Activated naive CD8-positive, alpha-beta T cell (primary cell): Measurements from ENCODE around the gene ITPKB.

Source experiments
- H3K27ac Mint-ChIP-seq: one replicate; pipeline ENCODE4 v1.8.0; 2021; ENCODE audit warnings: mixed read lengths
- H3K27me3 Mint-ChIP-seq: one replicate; pipeline ENCODE4 v1.8.0; 2021; ENCODE audit warnings: mixed read lengths
- H3K36me3 Mint-ChIP-seq: one replicate; pipeline ENCODE4 v1.8.0; 2021; ENCODE audit warnings: mixed read lengths
- H3K4me1 Mint-ChIP-seq: one replicate; pipeline ENCODE4 v1.8.0; 2021; ENCODE audit warnings: low read depth, mixed read lengths
- H3K4me3 Mint-ChIP-seq: one replicate; pipeline ENCODE4 v1.8.0; 2021; ENCODE audit warnings: mild to moderate bottlenecking, mixed read lengths
- H3K9me3 Mint-ChIP-seq: one replicate; pipeline ENCODE4 v1.8.0; 2021; ENCODE audit warnings: low read depth, mixed read lengths

Gene ITPKB

DNA sequence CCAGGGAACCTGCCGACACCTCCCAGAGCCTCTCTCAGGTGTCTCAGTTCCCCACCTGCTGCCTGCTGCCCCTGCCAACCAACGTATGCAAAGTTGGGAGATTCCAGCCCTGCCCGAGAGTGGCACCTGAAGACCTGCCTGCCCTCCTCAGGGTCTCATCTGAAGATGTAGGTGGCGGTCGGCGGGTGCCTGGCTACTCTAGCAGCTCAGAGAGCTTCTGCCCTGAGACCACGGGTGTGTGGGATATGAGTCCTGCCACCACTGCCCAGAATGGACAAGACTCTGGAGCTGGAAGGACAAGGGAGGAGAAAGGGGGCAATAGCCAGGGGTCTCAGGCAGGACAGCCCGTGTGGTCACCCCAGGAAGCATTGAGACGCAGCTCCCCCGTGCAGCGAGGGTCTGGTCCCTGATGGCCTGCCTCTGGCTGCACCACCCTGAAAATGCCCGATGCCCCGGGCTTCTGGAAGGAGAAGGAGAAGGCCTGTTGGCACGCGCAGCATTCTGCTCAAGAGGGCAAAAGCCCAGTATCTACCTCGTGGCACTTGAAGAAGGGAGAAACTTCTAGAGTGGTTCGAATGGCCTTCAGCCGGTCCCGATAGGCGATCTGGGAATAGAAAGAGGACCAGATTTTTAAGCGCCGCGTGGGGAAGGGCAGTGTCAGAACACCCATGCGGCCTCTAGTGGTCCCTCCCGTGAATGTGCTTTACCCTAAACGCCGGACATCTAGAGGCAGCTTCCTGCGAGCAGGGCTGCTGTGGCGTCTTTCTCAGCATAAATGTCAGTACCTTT is 101.7 kb downstream of the ITPKB start:
- Mint-ChIP-seq H3K27me3 (no peaks in the 10 kb centered on the region), H3K4me1 (peaks cover 54% of the 10 kb centered on the region), H3K36me3 (peaks cover 8% of the 10 kb centered on the region), H3K4me3 (no peak overlapping the region), H3K9me3 (no peaks in the 10 kb centered on the region), H3K27ac (peak overlapping the region; percentile 71)

DNA sequence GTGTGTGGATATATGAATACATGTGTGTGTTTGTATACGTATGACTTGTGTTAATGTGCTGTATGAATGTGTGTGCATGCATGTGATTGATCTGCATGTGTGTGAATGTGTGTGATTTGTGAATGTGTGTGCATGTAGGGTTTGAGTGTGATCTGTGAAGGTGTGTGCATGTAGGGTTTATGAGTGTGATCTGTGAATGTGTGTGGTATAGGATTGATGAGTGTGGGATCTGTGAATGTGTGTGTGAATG is 102.3 kb downstream of the ITPKB start:
- Mint-ChIP-seq H3K9me3 (no peaks in the 10 kb centered on the region), H3K4me3 (no peak overlapping the region), H3K27ac (peak overlapping the region; percentile 71), H3K4me1 (peaks cover 58% of the 10 kb centered on the region), H3K27me3 (no peaks in the 10 kb centered on the region), H3K36me3 (peaks cover 8% of the 10 kb centered on the region)

DNA sequence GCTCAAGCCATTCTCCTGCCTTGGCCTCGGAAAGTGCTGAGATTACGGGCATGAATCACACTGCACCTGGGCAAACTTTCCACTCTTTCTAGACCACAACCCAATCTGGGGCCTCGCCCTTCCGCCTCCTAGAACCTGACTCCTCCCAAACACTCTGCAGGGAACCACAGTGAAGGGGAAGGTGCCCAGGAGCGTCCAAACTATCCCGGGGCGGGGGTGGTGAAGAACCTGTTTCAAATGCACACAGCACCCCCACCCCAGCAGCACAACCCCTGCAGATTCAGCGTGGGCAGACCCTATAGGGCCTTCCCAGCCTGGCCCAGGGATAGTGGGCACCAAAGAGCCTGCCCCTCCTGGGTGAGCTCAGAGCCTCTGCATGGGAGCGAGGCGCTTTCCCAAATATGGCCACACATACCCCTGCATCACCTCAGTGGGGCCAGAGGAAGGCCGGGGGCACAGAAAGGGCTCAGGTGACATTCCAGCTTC is 103.6 kb downstream of the ITPKB start:
- H3K4me3 Mint-ChIP-seq = peak overlapping the region; percentile 76
- H3K36me3 Mint-ChIP-seq = peaks cover 8% of the 10 kb centered on the region
- no peaks in the 10 kb centered on the region for H3K9me3 Mint-ChIP-seq
- no peaks in the 10 kb centered on the region for H3K27me3 Mint-ChIP-seq
- H3K27ac Mint-ChIP-seq = peak overlapping the region; percentile 94
- peaks cover 56% of the 10 kb centered on the region for H3K4me1 Mint-ChIP-seq

DNA sequence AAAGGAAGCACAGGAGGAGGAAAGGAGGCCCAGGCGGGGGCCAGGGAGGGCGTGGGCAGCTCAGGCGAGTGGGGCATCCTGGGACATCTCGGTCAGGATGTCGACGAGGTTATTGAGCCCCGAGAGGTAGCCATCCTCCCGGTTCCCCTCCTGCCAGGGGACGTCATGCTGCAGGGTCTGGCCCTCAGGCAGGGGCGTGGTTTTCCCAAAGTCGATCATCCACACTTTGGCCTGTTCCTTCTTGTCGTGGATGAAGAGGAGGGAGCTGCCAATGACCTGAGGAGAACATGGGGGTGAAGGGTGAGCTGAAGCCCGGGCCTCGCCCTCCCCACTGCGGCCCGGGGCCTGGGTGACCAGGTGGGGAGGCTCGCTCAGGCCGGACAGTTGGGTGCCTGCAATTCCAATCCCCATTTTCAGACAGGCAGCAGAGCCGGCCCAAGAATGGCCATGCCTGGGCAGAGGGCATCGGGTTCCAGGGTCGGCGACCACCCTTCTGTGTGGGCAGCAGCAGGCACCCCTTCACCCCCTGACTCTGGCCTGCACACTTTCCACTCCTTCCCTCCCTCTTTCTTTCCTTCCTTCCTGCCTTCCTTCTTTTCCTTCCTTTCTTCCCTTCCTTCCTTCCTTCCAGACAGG is 104.4 kb downstream of the ITPKB start:
- Mint-ChIP-seq H3K4me3 (peak overlapping the region; percentile 76), H3K4me1 (peaks cover 54% of the 10 kb centered on the region), H3K27me3 (no peaks in the 10 kb centered on the region), H3K9me3 (no peaks in the 10 kb centered on the region), H3K36me3 (peaks cover 8% of the 10 kb centered on the region), H3K27ac (peak overlapping the region; percentile 94)

DNA sequence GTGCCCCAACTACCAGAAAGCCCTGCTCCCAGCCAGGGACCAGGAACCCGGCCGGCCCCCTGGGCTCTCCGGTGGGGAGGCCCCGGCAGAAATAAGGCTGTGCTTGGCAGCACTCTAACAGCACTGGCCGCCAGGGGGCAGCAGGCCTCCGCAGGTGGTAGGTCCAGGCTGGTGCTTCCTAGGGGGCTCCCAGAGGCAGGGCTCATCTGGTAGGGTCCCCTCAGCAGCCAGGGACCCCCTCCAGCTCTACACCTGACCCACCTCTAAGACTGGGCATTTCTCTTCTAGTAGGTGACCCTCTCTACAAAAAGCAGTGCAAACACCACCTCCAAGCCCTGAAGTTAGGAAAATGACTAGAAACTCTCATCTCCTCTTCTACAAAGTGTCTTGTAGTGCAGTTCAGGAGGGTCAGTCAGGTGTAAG is 104.9 kb downstream of the ITPKB start:
- Mint-ChIP-seq H3K4me3 (peak overlapping the region; percentile 33), H3K4me1 (peaks cover 54% of the 10 kb centered on the region), H3K36me3 (peaks cover 8% of the 10 kb centered on the region), H3K9me3 (no peaks in the 10 kb centered on the region), H3K27me3 (no peaks in the 10 kb centered on the region), H3K27ac (peak overlapping the region; percentile 86)

DNA sequence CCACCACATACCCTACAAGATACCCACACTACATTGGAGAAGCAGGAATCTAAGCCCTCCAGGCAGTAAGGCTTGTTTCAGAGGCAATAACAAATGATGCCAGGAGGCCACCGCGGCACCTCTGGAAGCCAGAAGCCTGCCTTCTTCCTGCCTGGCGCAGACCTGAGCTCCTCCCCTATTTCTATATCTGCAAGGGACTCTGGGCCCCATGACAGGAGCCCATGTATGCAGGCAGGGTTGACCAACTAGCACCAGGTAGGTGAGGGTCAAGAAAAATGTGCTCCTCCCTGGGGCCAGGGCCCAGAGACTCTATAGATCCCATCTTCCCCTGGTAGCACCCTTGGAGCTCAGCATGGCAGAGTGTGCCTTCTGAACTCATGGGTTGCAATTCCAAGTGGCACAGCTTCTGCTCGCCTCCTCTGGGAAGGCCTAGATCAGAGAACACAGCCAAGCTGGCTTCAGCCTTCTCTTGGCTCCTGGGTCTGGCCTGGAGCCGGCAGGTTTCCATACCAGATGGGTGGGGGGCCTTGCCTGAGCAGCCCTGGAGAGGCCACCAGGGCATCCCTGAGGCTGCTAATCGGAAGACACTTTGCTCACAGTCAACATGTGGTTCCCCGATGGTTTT is 105.4 kb downstream of the ITPKB start:
- no peaks in the 10 kb centered on the region for H3K27me3 Mint-ChIP-seq
- peak overlapping the region; percentile 63 for H3K4me3 Mint-ChIP-seq
- H3K36me3 Mint-ChIP-seq = peaks cover 8% of the 10 kb centered on the region
- no peaks in the 10 kb centered on the region for H3K9me3 Mint-ChIP-seq
- peak overlapping the region; percentile 96 for H3K27ac Mint-ChIP-seq
- peaks cover 55% of the 10 kb centered on the region for H3K4me1 Mint-ChIP-seq

DNA sequence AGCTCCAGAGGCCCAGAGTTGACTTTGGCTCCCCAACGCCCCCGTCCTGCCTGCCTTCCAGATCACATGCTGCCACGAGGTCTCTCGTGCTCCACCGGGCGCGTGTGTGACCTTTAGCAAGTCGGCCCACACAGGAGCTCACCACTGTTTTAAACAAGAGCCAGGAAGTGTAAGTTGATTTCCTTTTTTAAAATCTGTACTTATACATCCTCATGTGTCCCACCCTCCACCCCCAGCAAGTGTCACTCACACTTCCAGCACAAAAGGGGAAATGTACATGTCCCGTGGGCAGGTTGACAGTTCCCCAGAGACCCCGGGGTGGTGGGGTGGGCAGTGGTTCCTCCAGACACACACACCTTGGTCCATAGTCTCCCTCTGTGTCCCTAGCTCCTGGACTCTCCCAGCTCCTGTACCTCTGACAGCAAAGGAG is 106.1 kb downstream of the ITPKB start:
- Mint-ChIP-seq H3K27ac (peak overlapping the region; percentile 96), H3K4me1 (peaks cover 59% of the 10 kb centered on the region), H3K4me3 (peak overlapping the region; percentile 63), H3K27me3 (no peaks in the 10 kb centered on the region), H3K9me3 (no peaks in the 10 kb centered on the region), H3K36me3 (peaks cover 8% of the 10 kb centered on the region)

DNA sequence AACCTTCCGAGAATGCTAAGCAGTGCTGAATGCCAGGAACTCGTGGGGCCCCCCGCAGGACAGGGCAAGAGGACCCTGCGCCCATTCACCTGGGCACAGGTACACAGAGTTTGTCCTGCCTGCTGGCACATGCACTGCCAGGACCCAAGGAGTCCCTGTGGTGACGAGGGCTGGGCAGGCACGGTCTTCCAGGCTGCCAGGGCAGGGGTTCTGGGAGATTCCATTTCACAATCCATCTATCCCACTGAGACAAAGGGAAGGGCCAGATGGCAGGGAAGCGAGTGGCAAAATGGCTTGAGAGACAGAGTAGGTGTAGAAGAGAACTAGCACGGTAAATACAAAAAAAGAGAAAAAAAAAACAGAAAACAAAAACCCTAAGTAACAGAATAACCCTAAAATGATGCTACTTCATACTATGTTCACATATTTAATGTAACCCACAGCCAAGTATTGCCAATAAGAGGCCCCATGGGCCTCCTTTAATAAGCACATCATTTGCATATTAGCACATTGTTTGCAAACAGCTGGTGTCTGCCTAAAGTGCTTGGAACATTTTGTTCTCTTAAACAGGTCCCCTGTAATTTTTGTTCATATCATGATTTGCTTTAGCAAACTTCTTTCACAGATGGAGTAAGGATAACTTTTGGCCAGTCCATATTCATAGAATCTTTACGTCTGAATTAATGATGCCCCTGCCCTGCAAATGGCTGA is 106.8 kb downstream of the ITPKB start:
- Mint-ChIP-seq H3K4me3 (peak overlapping the region; percentile 63), H3K36me3 (peaks cover 12% of the 10 kb centered on the region), H3K4me1 (peaks cover 62% of the 10 kb centered on the region), H3K27ac (peak overlapping the region; percentile 96), H3K9me3 (no peaks in the 10 kb centered on the region), H3K27me3 (no peaks in the 10 kb centered on the region)

DNA sequence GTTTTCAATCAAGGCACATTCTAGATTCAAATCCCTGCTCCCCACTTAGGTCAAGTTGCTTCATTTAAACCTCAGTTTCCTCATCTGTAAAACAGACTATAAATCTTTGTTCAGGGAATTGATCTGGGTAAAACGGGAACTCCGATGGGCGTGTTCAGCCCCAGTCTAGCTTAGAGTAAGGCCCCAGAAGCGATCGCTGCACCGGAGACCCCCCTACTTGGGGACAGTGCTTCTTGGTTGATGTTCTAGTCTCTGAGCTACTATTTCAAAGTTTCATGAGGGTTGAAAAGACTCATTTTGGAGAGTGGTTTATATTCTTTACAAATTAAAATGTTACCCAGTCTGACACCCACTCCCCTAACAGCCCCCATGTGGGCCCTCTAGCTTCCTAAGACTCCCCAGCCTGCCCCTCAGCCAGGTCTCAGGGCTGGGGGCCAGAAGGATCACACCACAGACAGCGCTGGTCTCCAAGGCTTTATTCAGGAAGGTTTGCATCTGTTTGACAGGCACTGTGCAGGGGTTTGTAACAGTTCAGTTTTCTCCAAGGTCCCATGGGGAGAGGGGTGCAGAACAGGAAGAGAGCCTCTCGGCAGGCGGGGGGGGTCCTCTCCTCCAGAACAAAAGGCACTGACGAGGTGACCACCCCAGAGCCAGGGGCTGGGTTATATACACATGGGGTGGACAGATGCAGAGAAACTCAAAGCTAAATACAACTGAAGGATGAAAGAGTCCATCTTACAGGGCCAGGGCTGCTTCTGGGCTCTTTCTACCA is 107.7 kb downstream of the ITPKB start:
- H3K36me3 Mint-ChIP-seq = peaks cover 9% of the 10 kb centered on the region
- peak overlapping the region; percentile 96 for H3K27ac Mint-ChIP-seq
- H3K27me3 Mint-ChIP-seq = no peaks in the 10 kb centered on the region
- no peak overlapping the region for H3K4me3 Mint-ChIP-seq
- H3K9me3 Mint-ChIP-seq = no peaks in the 10 kb centered on the region
- H3K4me1 Mint-ChIP-seq = peaks cover 64% of the 10 kb centered on the region

DNA sequence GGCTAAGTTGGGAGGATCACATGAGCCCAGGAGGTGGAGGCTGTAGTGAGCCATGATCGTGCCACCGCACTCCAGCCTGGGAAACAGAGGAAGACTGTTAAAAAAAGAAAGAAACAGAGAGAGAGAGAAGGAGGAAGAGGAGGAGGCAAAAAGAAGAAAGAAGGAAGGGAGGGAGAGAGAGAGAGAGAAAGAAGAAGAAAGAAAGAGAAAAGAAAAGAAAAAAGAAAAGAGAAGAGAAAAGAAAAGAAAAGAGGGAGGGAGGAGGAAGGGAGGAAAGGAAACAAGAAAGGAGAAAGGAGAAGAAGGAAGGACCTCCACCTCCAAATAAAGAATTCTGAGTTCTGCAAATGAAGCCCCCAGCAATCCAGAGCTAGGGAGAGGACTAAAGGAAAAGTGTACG is 108.5 kb downstream of the ITPKB start:
- Mint-ChIP-seq H3K4me1 (peaks cover 65% of the 10 kb centered on the region), H3K27me3 (no peaks in the 10 kb centered on the region), H3K4me3 (no peak overlapping the region), H3K9me3 (no peaks in the 10 kb centered on the region), H3K27ac (peak overlapping the region; percentile 96), H3K36me3 (peaks cover 9% of the 10 kb centered on the region)

DNA sequence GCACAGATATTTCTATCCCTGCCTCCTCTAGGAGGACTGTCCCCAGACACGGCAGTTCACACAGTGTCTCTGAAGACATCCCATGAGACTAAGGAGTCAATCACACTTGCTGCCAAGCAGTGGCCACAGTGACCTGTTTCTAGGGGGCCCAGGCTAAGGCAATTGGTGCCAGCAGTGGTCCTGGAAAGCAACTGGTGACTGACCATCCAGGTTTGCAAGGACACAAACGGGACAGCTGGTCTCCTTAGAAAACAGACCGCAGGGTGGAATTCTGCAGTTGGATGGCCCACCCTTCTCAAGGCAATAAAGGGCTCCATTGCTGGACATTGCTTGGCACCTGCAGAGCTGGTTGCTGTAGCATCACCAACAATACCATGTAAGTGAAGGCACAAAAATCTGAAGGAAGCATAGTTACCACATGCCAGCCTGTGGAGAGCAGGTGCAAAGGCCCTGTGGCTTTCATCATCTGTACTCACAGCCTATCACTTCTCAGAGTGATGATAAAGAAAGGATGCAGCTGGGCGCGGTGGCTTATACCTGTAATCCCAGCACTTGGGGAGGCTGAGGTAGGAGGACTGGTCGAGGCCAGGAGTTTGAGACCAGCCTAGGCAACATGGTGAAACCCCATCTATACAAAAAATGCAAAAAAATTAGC is 109.1 kb downstream of the ITPKB start:
- Mint-ChIP-seq H3K9me3 (no peaks in the 10 kb centered on the region), H3K4me3 (no peak overlapping the region), H3K36me3 (peaks cover 6% of the 10 kb centered on the region), H3K27ac (peak overlapping the region; percentile 96), H3K27me3 (no peaks in the 10 kb centered on the region), H3K4me1 (peaks cover 59% of the 10 kb centered on the region)

DNA sequence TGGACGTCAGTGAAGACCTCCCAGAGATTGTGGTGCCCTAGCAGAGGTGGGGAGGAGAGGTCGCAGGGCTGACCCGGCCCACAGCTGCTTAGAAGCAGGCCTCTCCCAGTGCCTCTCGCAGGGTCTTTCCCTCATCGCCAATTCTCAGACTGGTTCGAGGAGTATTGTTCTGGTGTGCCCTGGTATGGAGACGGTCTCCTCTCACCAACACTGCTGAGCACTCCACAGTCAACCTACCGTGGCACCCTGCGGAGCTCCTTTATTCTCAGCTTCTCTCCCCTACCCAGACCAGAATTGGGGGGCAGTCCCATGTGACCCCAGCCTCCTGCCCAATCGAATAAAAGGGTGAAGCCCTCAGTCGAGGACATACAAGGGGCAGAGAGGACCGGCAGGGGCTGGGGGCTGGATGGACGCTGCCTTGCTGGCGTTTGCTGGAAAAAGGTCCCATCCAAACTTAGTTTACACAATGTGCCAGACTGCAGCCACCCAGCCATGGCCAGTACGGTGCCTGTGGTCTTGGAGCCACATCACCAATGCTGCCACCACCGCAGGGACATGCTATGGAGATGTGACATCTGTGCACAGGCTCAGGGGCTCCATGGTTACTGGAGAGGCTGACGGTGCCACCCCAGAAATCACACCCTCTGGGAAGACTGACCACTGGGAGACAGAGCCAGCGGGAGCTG is 109.7 kb downstream of the ITPKB start:
- no peaks in the 10 kb centered on the region for H3K9me3 Mint-ChIP-seq
- H3K36me3 Mint-ChIP-seq = peaks cover 6% of the 10 kb centered on the region
- H3K27me3 Mint-ChIP-seq = no peaks in the 10 kb centered on the region
- peaks cover 56% of the 10 kb centered on the region for H3K4me1 Mint-ChIP-seq
- H3K4me3 Mint-ChIP-seq = no peak overlapping the region
- peak overlapping the region; percentile 95 for H3K27ac Mint-ChIP-seq

DNA sequence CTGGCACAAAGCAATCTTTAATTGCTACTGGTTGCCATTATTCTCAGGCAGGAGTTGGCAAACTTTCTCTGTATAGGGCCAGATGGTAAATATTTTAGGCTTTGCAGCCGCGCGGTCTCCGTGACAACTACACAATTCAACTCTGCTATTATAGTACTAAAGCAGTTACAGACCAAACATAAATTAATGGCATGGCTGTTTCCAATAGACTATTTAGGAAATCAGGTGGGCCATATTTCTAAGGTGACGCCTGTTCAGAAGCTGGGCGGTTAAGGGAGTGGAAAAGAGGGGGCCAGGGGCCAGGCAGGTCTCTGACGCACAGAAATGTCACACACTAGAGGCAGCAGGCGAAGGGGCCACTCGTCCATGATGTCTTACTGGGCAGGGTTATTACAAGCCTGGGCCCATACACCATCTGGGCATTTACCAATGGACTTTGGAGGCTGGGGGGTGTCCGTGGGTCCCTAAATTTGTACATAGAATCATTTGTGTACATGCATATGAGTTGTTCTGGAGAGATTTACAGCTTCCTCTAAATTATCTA is 110.4 kb downstream of the ITPKB start:
- no peaks in the 10 kb centered on the region for H3K9me3 Mint-ChIP-seq
- peaks cover 6% of the 10 kb centered on the region for H3K36me3 Mint-ChIP-seq
- no peaks in the 10 kb centered on the region for H3K27me3 Mint-ChIP-seq
- peaks cover 51% of the 10 kb centered on the region for H3K4me1 Mint-ChIP-seq
- peak overlapping the region; percentile 95 for H3K27ac Mint-ChIP-seq
- H3K4me3 Mint-ChIP-seq = no peak overlapping the region
